ENCODE measurements around the gene MED13. TPM values are rescaled to one million over a fixed set of nuclear protein-coding genes. Genes with fewer than 3 reads are reported as not detected.
"Not testable (repeated sequence)": the region's sequence is repeated elsewhere in the genome, so short reads cannot be mapped to it uniquely, and the experiment has no call there.

The MED13 gene
- total and polyA plus RNA-seq, 9 donors = 15.9 to 40.6 (median 27.1) TPM

- H3K9me3 ChIP-seq (replicated peaks; ENCODE audit: control insufficient read depth, low read depth, low read length) = no peaks in the 10 kb centered on the region
- no peaks in the 10 kb centered on the region for H3K27me3 ChIP-seq (ENCODE audit: control insufficient read depth, insufficient read depth, low read length)
- no peak overlapping the region for H3K27ac ChIP-seq (ENCODE audit: low read length)
- no CpG with 5 or more reads among the region's 3 CpGs for WGBS (ENCODE audit: insufficient coverage)
- H3K4me1 ChIP-seq (ENCODE audit: control insufficient read depth, insufficient read depth, low read length) = no peaks in the 10 kb centered on the region
- no peak overlapping the region for H3K4me3 ChIP-seq (ENCODE audit: low read length)
- no peaks in the 10 kb centered on the region for H3K36me3 ChIP-seq (ENCODE audit: control insufficient read depth, insufficient read depth, low read length)
- no peak for DNase-seq
Measured at GRCh38 chr17:62075308-62075815, 10.3 kb upstream of the MED13 start.

- Histone ChIP-seq H3K27ac (ENCODE audit: low read length) (no peak overlapping the region), H3K4me3 (ENCODE audit: low read length) (no peak overlapping the region), H3K27me3 (ENCODE audit: control insufficient read depth, insufficient read depth, low read length) (no peaks in the 10 kb centered on the region), H3K4me1 (ENCODE audit: control insufficient read depth, insufficient read depth, low read length) (no peaks in the 10 kb centered on the region), H3K9me3 (replicated peaks; ENCODE audit: control insufficient read depth, low read depth, low read length) (no peaks in the 10 kb centered on the region), H3K36me3 (ENCODE audit: control insufficient read depth, insufficient read depth, low read length) (no peaks in the 10 kb centered on the region)
- no peak for DNase-seq
- WGBS (ENCODE audit: insufficient coverage) = no CpG with 5 or more reads among the region's 2 CpGs
Measured at GRCh38 chr17:62073993-62074392, 8.9 kb upstream of the MED13 start.

- not testable (repeated sequence) for H3K27ac ChIP-seq (ENCODE audit: low read length); H3K4me3 ChIP-seq (ENCODE audit: low read length); H3K4me1 ChIP-seq (ENCODE audit: control insufficient read depth, insufficient read depth, low read length); H3K27me3 ChIP-seq (ENCODE audit: control insufficient read depth, insufficient read depth, low read length); DNase-seq; H3K9me3 ChIP-seq (replicated peaks; ENCODE audit: control insufficient read depth, low read depth, low read length); H3K36me3 ChIP-seq (ENCODE audit: control insufficient read depth, insufficient read depth, low read length)
- WGBS (ENCODE audit: insufficient coverage) = 95% methylated on average over 7 of the region's 21 CpGs
Measured at GRCh38 chr17:62072855-62073254, 7.8 kb upstream of the MED13 start.

GRCh38 chr17:62070900-62071299, 5.8 kb upstream of the MED13 start:
- no peak overlapping the region for H3K27ac ChIP-seq (ENCODE audit: low read length)
- H3K27me3 ChIP-seq (ENCODE audit: control insufficient read depth, insufficient read depth, low read length) = no peaks in the 10 kb centered on the region
- H3K9me3 ChIP-seq (replicated peaks; ENCODE audit: control insufficient read depth, low read depth, low read length) = no peaks in the 10 kb centered on the region
- H3K36me3 ChIP-seq (ENCODE audit: control insufficient read depth, insufficient read depth, low read length) = no peaks in the 10 kb centered on the region
- no peak for DNase-seq
- H3K4me3 ChIP-seq (ENCODE audit: low read length) = no peak overlapping the region
- H3K4me1 ChIP-seq (ENCODE audit: control insufficient read depth, insufficient read depth, low read length) = no peaks in the 10 kb centered on the region
- no CpG with 5 or more reads among the region's 2 CpGs for WGBS (ENCODE audit: insufficient coverage)

GRCh38 chr17:62067165-62068145, 2.4 kb upstream of the MED13 start:
- no peaks in the 10 kb centered on the region for H3K27me3 ChIP-seq (ENCODE audit: control insufficient read depth, insufficient read depth, low read length)
- no peak overlapping the region for H3K4me3 ChIP-seq (ENCODE audit: low read length)
- 71% methylated on average over 6 of the region's 7 CpGs for WGBS (ENCODE audit: insufficient coverage)
- no peaks in the 10 kb centered on the region for H3K4me1 ChIP-seq (ENCODE audit: control insufficient read depth, insufficient read depth, low read length)
- no peaks in the 10 kb centered on the region for H3K36me3 ChIP-seq (ENCODE audit: control insufficient read depth, insufficient read depth, low read length)
- DNase-seq = no peak
- H3K27ac ChIP-seq (ENCODE audit: low read length) = no peak overlapping the region
- H3K9me3 ChIP-seq (replicated peaks; ENCODE audit: control insufficient read depth, low read depth, low read length) = no peaks in the 10 kb centered on the region

- no peaks in the 10 kb centered on the region for H3K9me3 ChIP-seq (replicated peaks; ENCODE audit: control insufficient read depth, low read depth, low read length)
- 1% methylated on average over 50 of the region's 51 CpGs for WGBS (ENCODE audit: insufficient coverage)
- H3K4me1 ChIP-seq (ENCODE audit: control insufficient read depth, insufficient read depth, low read length) = no peaks in the 10 kb centered on the region
- peak overlapping the region; percentile 100 for H3K27ac ChIP-seq (ENCODE audit: low read length)
- peaks cover under 1% of the 10 kb centered on the region for H3K36me3 ChIP-seq (ENCODE audit: control insufficient read depth, insufficient read depth, low read length)
- H3K27me3 ChIP-seq (ENCODE audit: control insufficient read depth, insufficient read depth, low read length) = no peaks in the 10 kb centered on the region
- DNase-seq = peak; percentile 99
- peak overlapping the region; percentile 98 for H3K4me3 ChIP-seq (ENCODE audit: low read length)
Measured at GRCh38 chr17:62065611-62066468, 762 bp upstream of the MED13 start.

- 5% methylated on average over 3 of the region's 5 CpGs for WGBS (ENCODE audit: insufficient coverage)
- peak; percentile 27 for DNase-seq
- H3K4me3 ChIP-seq (ENCODE audit: low read length) = peak overlapping the region; percentile 74
- no peaks in the 10 kb centered on the region for H3K27me3 ChIP-seq (ENCODE audit: control insufficient read depth, insufficient read depth, low read length)
- no peaks in the 10 kb centered on the region for H3K9me3 ChIP-seq (replicated peaks; ENCODE audit: control insufficient read depth, low read depth, low read length)
- peak overlapping the region; percentile 87 for H3K27ac ChIP-seq (ENCODE audit: low read length)
- peaks cover 6% of the 10 kb centered on the region for H3K36me3 ChIP-seq (ENCODE audit: control insufficient read depth, insufficient read depth, low read length)
- H3K4me1 ChIP-seq (ENCODE audit: control insufficient read depth, insufficient read depth, low read length) = peaks cover 3% of the 10 kb centered on the region
Measured at GRCh38 chr17:62064029-62064790, 868 bp downstream of the MED13 start.

GRCh38 chr17:62062944-62063343, 2.1 kb downstream of the MED13 start:
- peak; percentile 16 for DNase-seq
- WGBS (ENCODE audit: insufficient coverage) = 30% methylated on average over 3 of the region's 3 CpGs
- Histone ChIP-seq H3K27ac (ENCODE audit: low read length) (no peak overlapping the region), H3K9me3 (replicated peaks; ENCODE audit: control insufficient read depth, low read depth, low read length) (no peaks in the 10 kb centered on the region), H3K27me3 (ENCODE audit: control insufficient read depth, insufficient read depth, low read length) (no peaks in the 10 kb centered on the region), H3K4me1 (ENCODE audit: control insufficient read depth, insufficient read depth, low read length) (peaks cover 3% of the 10 kb centered on the region), H3K4me3 (ENCODE audit: low read length) (no peak overlapping the region), H3K36me3 (ENCODE audit: control insufficient read depth, insufficient read depth, low read length) (peaks cover 6% of the 10 kb centered on the region)

- Histone ChIP-seq H3K4me3 (ENCODE audit: low read length) (no peak overlapping the region), H3K27me3 (ENCODE audit: control insufficient read depth, insufficient read depth, low read length) (no peaks in the 10 kb centered on the region), H3K4me1 (ENCODE audit: control insufficient read depth, insufficient read depth, low read length) (peaks cover 3% of the 10 kb centered on the region), H3K27ac (ENCODE audit: low read length) (no peak overlapping the region), H3K9me3 (replicated peaks; ENCODE audit: control insufficient read depth, low read depth, low read length) (no peaks in the 10 kb centered on the region), H3K36me3 (ENCODE audit: control insufficient read depth, insufficient read depth, low read length) (peaks cover 6% of the 10 kb centered on the region)
- no peak for DNase-seq
- WGBS (ENCODE audit: insufficient coverage) = 33% methylated on average over 1 of the region's 1 CpG
Measured at GRCh38 chr17:62062302-62062701, 2.8 kb downstream of the MED13 start.
